HG02885 (cell line): Measurements from ENCODE around the gene JAG1.

Experiments used
- ATAC-seq: cut with Tn5 transposase; IDR thresholded peaks from one replicate; pipeline ENCODE4 v1.9.1; 2021; ENCODE audit warnings: mild to moderate bottlenecking; ENCODE audit not compliant: unreplicated experiment, poor library complexity

Gene JAG1

GRCh38 chr20:10655720-10656669 is 17.8 kb downstream of the JAG1 start:
- ATAC-seq, result no peak

DNA sequence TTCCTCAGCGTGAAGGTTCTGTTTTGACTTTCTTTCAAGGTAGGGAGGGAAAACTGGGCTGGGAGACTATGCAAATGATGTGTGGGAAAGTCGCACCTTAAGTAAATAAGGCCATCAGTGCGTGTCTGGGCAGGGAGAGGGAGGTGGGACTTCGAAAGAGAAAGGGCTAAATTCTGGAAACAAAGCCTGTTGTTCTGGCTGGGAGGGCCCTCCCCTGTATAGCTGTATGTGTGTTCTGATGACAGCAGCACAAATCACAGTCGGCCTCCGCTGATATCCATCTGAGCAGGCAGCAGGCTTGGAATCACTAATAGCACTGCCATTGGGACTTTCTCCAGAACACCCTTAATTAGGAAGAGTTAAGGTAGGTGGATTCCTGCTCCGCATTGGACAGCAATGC is 19.2 kb downstream of the JAG1 start:
- peak; percentile 75 for ATAC-seq

DNA sequence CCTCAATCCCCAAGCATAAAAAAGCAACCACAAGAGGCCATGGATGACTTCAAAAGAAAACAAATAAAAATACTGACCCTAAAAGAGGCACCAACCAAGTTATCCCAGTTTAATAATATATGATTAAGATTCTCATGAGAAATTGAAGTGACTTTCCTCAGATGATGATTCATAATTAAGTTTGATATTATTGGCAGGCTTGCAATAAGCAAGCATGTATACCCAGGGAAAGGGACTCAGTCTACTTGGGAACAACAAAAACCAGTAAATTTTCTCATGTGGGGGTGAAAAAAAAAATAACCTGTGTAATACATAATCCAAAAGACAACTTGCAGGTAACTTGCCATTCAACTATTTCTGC is 19.6 kb downstream of the JAG1 start:
- no peak for ATAC-seq

DNA sequence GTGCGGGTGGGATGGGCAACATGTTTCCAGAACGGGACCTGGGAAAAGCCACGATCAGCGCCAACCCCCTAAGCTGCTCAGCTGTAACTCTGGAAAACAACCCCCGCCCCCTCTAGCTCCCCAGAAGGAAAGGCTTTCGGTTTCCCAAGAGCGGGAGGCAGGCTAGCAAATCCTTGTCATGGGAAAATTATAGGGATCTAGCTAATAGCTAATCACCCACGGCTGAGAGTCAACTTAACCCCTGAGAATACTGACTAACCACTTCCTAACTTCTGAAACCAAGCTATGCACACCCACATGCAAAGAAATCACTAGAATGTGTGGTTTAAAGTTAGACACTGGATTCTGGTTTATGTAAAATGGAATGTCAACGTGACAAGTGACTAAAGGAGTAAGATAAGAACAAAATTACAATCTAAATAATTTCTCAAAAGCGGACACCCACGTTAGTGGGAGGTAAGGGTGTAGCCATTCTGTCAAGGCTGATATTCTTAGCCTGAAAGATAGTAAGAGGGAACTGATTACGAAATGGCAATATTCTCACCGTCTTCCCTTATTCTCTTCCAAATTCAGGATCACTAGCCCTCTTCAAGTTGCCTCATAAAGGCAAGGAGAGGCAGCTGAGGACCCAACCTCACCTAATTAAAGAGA is 20.1 kb downstream of the JAG1 start:
- ATAC-seq, result peak; percentile 58

- no peak for ATAC-seq
These were observed 21.0 kb downstream of the JAG1 start for GRCh38 chr20:10652660-10653261.

DNA sequence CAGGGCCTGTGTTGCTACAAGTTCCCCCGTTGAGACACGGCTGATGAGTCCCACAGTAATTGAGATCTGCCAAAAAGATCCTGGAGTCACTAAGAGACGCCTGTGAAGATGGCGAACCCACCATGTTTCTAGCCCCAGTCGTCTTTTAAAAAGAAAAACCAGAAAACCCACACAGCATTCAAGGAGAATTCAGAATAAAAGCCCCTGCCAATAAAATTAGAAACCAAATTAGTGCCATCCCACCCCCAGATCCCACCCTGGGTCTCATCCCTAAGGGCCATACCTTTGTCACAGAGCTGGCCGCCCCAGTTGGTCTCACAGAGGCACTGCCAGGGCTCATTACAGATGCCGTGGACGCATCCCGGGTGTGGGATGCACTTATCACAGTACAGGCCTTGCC is 21.6 kb downstream of the JAG1 start:
- no peak for ATAC-seq

- ATAC-seq, result no peak
These were observed 22.4 kb downstream of the JAG1 start for GRCh38 chr20:10651227-10651990.

- ATAC-seq, result no peak
These were observed 24.0 kb downstream of the JAG1 start for GRCh38 chr20:10649797-10650160.

- peak; percentile 25 for ATAC-seq
These were observed 24.6 kb downstream of the JAG1 start for GRCh38 chr20:10649080-10649796.

GRCh38 chr20:10648651-10649050 is 25.1 kb downstream of the JAG1 start:
- peak; percentile 53 for ATAC-seq

GRCh38 chr20:10647909-10648308 is 25.9 kb downstream of the JAG1 start:
- ATAC-seq, result no peak

- peak; percentile 57 for ATAC-seq
These were observed 26.3 kb downstream of the JAG1 start for GRCh38 chr20:10647471-10647870.

DNA sequence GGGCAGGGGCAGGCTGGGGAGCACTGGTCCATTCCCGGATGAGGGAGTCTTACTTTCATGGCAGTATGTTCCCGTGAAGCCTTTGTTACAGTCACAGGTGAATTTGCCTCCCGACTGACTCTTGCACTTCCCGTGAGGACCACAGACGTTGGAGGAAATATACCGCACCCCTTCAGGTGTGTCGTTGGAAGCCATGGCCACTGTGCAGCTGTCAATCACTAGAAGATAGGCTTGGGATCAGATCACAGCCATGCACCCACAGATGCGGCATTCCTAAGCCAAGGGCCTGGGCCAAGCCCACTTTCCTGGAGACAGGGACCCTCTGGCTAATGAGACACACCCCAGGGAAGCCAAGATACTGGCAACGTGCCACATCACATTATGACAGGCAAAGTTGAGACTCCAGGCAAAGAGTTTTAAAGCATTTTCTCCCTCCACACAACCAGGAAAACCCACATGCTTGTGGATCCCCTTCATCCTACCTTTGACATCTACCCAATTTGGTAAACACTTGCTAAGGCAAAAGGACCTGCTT is 26.8 kb downstream of the JAG1 start:
- no peak for ATAC-seq

DNA sequence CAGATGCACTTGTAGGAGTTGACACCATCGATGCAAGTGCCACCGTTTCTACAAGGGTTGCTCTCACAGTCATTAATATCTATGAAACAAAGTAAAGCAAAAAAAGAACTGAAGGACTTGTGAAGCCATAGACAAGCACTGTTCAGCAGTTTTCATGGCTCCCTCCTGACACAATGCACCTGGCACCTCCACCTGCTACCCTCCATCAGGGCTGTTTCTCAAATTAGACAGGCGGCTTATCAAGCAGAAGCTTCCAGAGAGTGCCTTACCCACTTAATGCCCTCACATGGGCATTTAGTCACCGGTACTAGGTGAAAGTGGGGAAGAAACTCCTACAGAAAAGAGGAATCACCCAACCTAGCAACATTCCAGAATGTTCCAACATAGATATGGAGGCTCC is 27.8 kb downstream of the JAG1 start:
- no peak for ATAC-seq

GRCh38 chr20:10645205-10645570 is 28.6 kb downstream of the JAG1 start:
- ATAC-seq, result no peak

DNA sequence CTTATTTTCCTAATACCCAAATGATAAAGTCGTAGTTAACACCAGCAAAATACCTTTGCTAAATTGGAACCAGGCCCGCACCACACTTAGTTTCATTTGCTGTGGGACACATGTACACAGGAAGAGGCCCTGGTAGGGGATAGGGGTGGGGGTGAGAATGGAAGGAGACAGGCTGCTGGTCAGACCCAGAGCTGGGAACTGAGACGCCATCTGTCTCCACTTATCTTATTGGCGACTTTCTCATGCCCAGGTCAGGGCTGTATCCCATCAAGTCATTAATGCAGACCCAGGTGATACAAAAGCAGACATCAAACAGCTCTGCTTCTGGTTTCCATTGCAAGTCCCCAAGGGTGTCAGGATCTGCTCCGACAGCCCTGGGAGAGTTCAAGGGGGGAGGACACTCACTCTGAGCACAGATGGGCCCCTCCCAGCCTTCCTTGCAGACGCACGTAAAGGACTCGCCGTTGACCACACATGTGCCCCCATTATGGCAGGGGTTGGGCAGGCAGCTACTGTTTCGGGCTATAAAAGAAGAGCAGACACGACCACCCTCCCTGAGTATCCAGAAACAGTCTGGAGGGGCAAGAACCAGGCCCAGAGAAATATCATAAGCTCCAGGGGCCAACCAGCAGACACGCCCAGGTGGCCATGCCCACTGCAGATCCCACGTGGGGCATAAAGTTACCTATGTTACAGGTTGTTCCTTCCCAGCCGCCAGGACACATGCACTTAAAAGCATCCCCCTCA is 29.2 kb downstream of the JAG1 start:
- peak; percentile 63 for ATAC-seq

GRCh38 chr20:10643560-10643873 is 30.3 kb downstream of the JAG1 start:
- ATAC-seq, result no peak

- ATAC-seq, result no peak
These were observed 30.8 kb downstream of the JAG1 start for GRCh38 chr20:10642856-10643559.

DNA sequence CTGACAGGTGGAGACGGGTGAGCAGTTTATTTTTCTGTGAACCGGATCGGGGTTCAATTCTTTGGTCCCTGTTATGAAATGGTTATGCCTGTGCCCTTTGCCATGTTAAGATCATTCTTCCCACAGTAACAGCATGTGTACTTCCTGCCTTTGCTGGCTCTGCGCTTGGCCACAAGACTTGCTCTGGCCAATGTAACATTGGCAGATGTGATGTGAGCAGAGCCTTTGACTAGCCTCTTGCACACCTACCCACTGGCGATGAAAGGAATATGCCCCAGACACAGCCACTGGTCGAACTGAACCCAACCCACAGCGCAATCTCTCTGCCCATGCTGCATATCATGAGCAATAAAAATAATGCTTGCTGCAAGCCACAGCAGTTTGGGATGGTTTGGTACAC is 31.9 kb downstream of the JAG1 start:
- ATAC-seq, result no peak
